ENCODE results near the gene LRBA.

LRBA gene

DNA sequence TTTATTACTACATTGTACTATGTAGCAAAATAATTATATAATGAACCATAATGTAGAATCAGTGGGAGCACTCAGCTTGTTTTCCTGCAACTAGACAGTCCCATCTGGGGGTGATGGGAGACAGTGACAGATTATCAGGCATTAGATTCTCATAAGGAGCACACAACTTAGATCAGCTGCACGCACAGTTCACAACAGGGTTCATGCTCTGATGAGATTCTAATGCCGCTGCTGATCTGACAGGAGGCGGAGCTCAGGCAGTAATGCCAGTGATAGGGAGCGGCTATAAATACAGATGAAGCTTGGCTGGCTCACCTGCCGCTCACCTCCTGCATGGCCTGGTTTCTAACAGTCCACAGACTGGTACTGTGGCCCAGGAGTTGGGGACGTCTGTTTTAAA, 233.9 kb downstream of the LRBA start:
- no peak for TF ChIP-seq EZH2 (IDR thresholded peaks at IDR 0.05; ENCODE audit: borderline replicate concordance, low read depth, low read length, severe bottlenecking)
- TF ChIP-seq, protein P1, sequence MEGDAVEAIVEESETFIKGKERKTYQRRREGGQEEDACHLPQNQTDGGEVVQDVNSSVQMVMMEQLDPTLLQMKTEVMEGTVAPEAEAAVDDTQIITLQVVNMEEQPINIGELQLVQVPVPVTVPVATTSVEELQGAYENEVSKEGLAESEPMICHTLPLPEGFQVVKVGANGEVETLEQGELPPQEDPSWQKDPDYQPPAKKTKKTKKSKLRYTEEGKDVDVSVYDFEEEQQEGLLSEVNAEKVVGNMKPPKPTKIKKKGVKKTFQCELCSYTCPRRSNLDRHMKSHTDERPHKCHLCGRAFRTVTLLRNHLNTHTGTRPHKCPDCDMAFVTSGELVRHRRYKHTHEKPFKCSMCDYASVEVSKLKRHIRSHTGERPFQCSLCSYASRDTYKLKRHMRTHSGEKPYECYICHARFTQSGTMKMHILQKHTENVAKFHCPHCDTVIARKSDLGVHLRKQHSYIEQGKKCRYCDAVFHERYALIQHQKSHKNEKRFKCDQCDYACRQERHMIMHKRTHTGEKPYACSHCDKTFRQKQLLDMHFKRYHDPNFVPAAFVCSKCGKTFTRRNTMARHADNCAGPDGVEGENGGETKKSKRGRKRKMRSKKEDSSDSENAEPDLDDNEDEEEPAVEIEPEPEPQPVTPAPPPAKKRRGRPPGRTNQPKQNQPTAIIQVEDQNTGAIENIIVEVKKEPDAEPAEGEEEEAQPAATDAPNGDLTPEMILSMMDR (IDR thresholded peaks at IDR 0.05; ENCODE audit: borderline replicate concordance, extremely low read depth, low read length, poor library complexity, severe bottlenecking) = no peak

DNA sequence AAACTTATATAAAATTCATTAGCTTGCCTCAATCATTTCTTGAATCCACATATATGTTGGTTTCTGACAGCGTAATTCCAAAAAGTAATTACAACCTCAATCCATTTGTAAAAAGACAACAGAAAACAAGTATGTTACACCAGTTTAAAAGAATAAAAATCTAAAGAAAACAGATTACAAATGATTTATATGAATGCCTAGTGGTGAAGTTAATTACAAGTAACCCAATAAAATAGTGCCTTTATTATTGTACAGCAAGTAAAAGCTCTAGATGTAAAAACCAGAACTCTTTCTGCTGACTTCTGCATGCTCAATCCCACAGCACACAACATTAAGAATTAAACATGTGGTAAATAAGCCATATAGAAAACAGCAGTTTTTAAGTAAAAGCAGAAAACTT, 235.4 kb downstream of the LRBA start:
- DNase-seq = no peak
- no peaks in the 10 kb centered on the region for H3K4me1 ChIP-seq (ENCODE audit: insufficient read depth, low read length)
- no peak overlapping the region for H3K4me2 ChIP-seq (ENCODE audit: insufficient read depth, low read length)
- no peak overlapping the region for H3K27ac ChIP-seq (ENCODE audit: low read length)
- H3K9me3 ChIP-seq (ENCODE audit: insufficient read depth, low read length, severe bottlenecking) = no peaks in the 10 kb centered on the region
- H2AFZ ChIP-seq (ENCODE audit: low read depth, low read length) = no peak overlapping the region
- no peak for ATAC-seq (ENCODE audit: insufficient read depth, low read depth)
- no peaks in the 10 kb centered on the region for H3K27me3 ChIP-seq (ENCODE audit: insufficient read depth, low read length, poor library complexity)
- no peak overlapping the region for H3K9ac ChIP-seq (ENCODE audit: low read depth, low read length)
- H3K36me3 ChIP-seq (ENCODE audit: insufficient read depth, low read length) = no peaks in the 10 kb centered on the region
- H3K4me3 ChIP-seq (ENCODE audit: low read depth in 1 of 2, low read length in 2 of 2) = no peak overlapping the region
- TF ChIP-seq EZH2 (IDR thresholded peaks at IDR 0.05; ENCODE audit: borderline replicate concordance, low read depth, low read length, severe bottlenecking) = no peak
- TF ChIP-seq, protein P1 (IDR thresholded peaks at IDR 0.05; ENCODE audit: borderline replicate concordance, extremely low read depth, low read length, poor library complexity, severe bottlenecking) = no peak
- no peaks in the 10 kb centered on the region for H4K20me1 ChIP-seq (ENCODE audit: insufficient read depth, low read length)
- no peaks in the 10 kb centered on the region for H3K79me2 ChIP-seq (ENCODE audit: insufficient read depth, low read length)

More for the DNA sequence above, 233.9 kb downstream of the LRBA start:
- H2AFZ ChIP-seq (ENCODE audit: low read depth, low read length) = no peak overlapping the region
- ATAC-seq (ENCODE audit: insufficient read depth, low read depth) (no peak), DNase-seq (no peak)
- no peaks in the 10 kb centered on the region for H3K27me3 ChIP-seq (ENCODE audit: insufficient read depth, low read length, poor library complexity)
- H3K4me3 ChIP-seq (ENCODE audit: low read depth in 1 of 2, low read length in 2 of 2) = no peak overlapping the region
- H3K27ac ChIP-seq (ENCODE audit: low read length) = no peak overlapping the region
- no peaks in the 10 kb centered on the region for H3K36me3 ChIP-seq (ENCODE audit: insufficient read depth, low read length)
- no peaks in the 10 kb centered on the region for H3K4me1 ChIP-seq (ENCODE audit: insufficient read depth, low read length)
- H3K4me2 ChIP-seq (ENCODE audit: insufficient read depth, low read length) = no peak overlapping the region
- no peaks in the 10 kb centered on the region for H3K79me2 ChIP-seq (ENCODE audit: insufficient read depth, low read length)
- H4K20me1 ChIP-seq (ENCODE audit: insufficient read depth, low read length) = no peaks in the 10 kb centered on the region
- no peak overlapping the region for H3K9ac ChIP-seq (ENCODE audit: low read depth, low read length)
- H3K9me3 ChIP-seq (ENCODE audit: insufficient read depth, low read length, severe bottlenecking) = no peaks in the 10 kb centered on the region

DNA sequence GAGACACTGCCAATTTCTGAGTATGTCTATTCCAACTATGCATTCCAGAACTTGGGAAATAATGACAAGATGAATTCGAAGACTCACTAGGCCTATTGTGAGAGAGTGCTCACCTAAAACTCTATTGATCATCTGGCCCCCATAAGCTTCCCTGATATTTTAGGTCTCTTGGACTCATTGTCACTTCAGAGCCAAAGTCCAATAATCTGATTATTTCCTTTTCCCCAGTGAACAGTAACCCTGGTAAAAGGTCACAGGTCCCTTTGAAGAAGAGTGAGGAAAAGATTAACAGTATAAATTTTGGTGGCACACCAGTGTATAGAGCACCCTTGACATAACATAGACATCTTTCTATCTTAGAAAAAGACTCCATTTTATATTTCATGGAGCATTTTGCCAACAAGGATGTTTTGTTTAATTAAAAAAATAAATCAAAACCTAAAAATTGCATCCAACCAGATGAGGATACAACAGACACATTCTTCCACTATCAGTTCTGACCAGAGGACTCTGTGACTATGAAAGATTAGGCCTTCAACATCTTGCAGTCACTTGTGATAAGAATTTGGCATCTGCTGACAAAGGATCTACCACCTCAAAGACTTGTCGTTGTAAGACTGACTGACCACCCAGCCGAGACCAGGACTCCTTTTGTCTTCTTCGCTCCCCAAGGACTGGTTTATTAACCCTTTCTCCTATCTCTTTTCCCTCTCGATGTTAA, 241.2 kb downstream of the LRBA start:
- no peaks in the 10 kb centered on the region for H3K79me2 ChIP-seq (ENCODE audit: insufficient read depth, low read length)
- H3K4me3 ChIP-seq (ENCODE audit: low read depth in 1 of 2, low read length in 2 of 2) = no peak overlapping the region
- H3K4me1 ChIP-seq (ENCODE audit: insufficient read depth, low read length) = no peaks in the 10 kb centered on the region
- H3K27ac ChIP-seq (ENCODE audit: low read length) = no peak overlapping the region
- DNase-seq (no peak), ATAC-seq (ENCODE audit: insufficient read depth, low read depth) (no peak)
- TF ChIP-seq, protein P1 (IDR thresholded peaks at IDR 0.05; ENCODE audit: borderline replicate concordance, extremely low read depth, low read length, poor library complexity, severe bottlenecking) = no peak
- TF ChIP-seq EZH2 (IDR thresholded peaks at IDR 0.05; ENCODE audit: borderline replicate concordance, low read depth, low read length, severe bottlenecking) = no peak
- no peaks in the 10 kb centered on the region for H3K9me3 ChIP-seq (ENCODE audit: insufficient read depth, low read length, severe bottlenecking)
- no peak overlapping the region for H3K4me2 ChIP-seq (ENCODE audit: insufficient read depth, low read length)
- no peaks in the 10 kb centered on the region for H4K20me1 ChIP-seq (ENCODE audit: insufficient read depth, low read length)
- H3K9ac ChIP-seq (ENCODE audit: low read depth, low read length) = no peak overlapping the region
- H3K27me3 ChIP-seq (ENCODE audit: insufficient read depth, low read length, poor library complexity) = no peaks in the 10 kb centered on the region
- no peaks in the 10 kb centered on the region for H3K36me3 ChIP-seq (ENCODE audit: insufficient read depth, low read length)
- no peak overlapping the region for H2AFZ ChIP-seq (ENCODE audit: low read depth, low read length)
